ENCODE data around the gene TKT. TPM values are rescaled to one million over a fixed set of nuclear protein-coding genes. Genes with fewer than 3 reads are reported as not detected.

Gene TKT
- total RNA-seq, 1 experiment from 2014 or later: 634 TPM

DNA sequence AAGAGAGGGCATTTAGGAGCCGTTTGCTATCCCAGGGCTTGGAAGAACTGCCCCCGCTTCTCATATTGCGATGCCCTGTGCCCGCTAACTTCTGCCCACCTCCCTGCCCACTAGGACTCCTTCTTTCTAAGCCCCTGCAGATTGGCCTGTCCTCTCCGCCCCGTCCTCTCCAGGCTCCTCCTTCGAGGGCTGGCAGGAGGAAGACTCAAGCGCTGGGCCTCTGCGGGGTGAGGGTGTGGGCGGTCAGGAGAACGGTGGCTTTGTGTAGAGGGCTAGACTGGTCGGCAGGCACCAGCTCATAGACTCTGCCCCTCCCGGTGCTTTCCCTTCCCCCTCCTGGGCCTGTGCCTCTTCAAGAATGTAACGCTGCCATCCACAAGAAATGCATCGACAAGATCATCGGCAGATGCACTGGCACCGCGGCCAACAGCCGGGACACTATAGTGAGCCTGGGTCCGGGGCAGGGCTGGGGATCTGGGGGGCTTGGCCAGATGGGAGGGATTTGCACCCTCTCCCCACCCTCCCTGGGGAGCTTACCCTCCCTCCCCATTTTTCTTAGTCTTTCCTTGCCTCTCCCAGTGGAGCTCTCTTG, 73.0 kb downstream of the TKT start:
- Histone ChIP-seq H3K27me3 (ENCODE audit: insufficient read depth, low read length) (no peaks in the 10 kb centered on the region), H3K9me2 (ENCODE audit: insufficient read depth) (no peaks in the 10 kb centered on the region), H4K20me1 (ENCODE audit: insufficient read depth) (no peaks in the 10 kb centered on the region), H3K4me1 (ENCODE audit: control insufficient read depth in 1 of 2, insufficient read depth in 2 of 2, low read length in 2 of 2) (no peaks in the 10 kb centered on the region), H3K4me3 (replicated peaks in 1 of 2; ENCODE audit: low read depth in 1 of 2, low read length in 2 of 2) (no peak overlapping the region), H3K27ac (ENCODE audit: low read depth, low read length) (no peak overlapping the region), H3K9me3 (ENCODE audit: control insufficient read depth in 1 of 2, insufficient read depth in 1 of 2, low read depth in 1 of 2, low read length in 2 of 2) (no peaks in the 10 kb centered on the region), H3K9ac (ENCODE audit: low read length) (no peak overlapping the region), H3K79me2 (ENCODE audit: insufficient read depth, low read length) (no peaks in the 10 kb centered on the region), H3K36me3 (ENCODE audit: control insufficient read depth in 1 of 2, insufficient read depth in 2 of 2, low read length in 2 of 2) (peaks cover 13 to 21% of the 10 kb centered on the region in 2 experiments; a peak in 3 of 4 replicates), H3K4me2 (ENCODE audit: low read length) (no peak overlapping the region), H2AFZ (ENCODE audit: low read depth, low read length, poor library complexity, severe bottlenecking) (no peak overlapping the region)
- ATAC-seq: no peak
- intact Hi-C loops (cut with micrococcal nuclease): no loop called here
- no TSS peak for BruUV-seq (replicated peaks)
- no peak for DNase-seq (ENCODE audit: low read depth, low spot score)
- no peak for TF ChIP-seq TCF7L2 (IDR thresholded peaks at IDR 0.05; ENCODE audit: borderline replicate concordance, extremely low read depth, insufficient read depth, insufficient read length)
- TF ChIP-seq, protein P1, sequence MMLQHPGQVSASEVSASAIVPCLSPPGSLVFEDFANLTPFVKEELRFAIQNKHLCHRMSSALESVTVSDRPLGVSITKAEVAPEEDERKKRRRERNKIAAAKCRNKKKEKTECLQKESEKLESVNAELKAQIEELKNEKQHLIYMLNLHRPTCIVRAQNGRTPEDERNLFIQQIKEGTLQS (IDR thresholded peaks at IDR 0.05): no peak
- TF ChIP-seq JUND (IDR thresholded peaks at IDR 0.05): no peak
- TF ChIP-seq SIN3A (IDR thresholded peaks at IDR 0.05; ENCODE audit: low read depth): no peak
- RAD21 ChIA-PET (ENCODE audit: low non-redundant PET in 1 of 2, low total read pairs in 2 of 2, uncharacterized antibody in 2 of 2, unreplicated experiment in 2 of 2): no interaction called here
- CTCF ChIA-PET: interaction anchor here (1.0 kb wide), 1 partner anchor 12 kb away, joined by 3 read pairs; no protein-coding TSS in a partner anchor
- POLR2A ChIA-PET: no interaction called here

DNA sequence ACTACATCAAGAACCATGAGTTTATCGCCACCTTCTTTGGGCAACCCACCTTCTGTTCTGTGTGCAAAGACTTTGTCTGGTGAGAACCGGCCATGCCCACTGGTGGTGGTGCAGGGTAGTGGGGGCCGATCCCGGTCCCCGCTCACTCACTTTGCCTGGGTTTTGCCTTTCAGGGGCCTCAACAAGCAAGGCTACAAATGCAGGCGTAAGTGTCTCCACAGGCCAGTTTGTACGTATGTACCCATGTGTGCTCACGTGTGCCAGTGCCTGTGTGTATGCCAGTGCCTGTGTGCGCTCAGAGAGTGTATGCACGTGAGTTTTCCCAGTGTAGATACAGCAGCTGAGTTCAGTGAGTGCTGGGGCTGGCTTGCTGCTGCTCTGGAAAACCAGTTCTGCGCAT, 74.3 kb downstream of the TKT start:
- Histone ChIP-seq H3K79me2 (ENCODE audit: insufficient read depth, low read length) (no peaks in the 10 kb centered on the region), H3K36me3 (ENCODE audit: control insufficient read depth in 1 of 2, insufficient read depth in 2 of 2, low read length in 2 of 2) (peaks cover 13 to 20% of the 10 kb centered on the region in 2 experiments; a peak in 3 of 4 replicates), H3K9me3 (ENCODE audit: control insufficient read depth in 1 of 2, insufficient read depth in 1 of 2, low read depth in 1 of 2, low read length in 2 of 2) (no peaks in the 10 kb centered on the region), H3K4me2 (ENCODE audit: low read length) (no peak overlapping the region), H3K9ac (ENCODE audit: low read length) (no peak overlapping the region), H3K4me1 (ENCODE audit: control insufficient read depth in 1 of 2, insufficient read depth in 2 of 2, low read length in 2 of 2) (no peaks in the 10 kb centered on the region; a peak in 1 of 4 replicates), H2AFZ (ENCODE audit: low read depth, low read length, poor library complexity, severe bottlenecking) (no peak overlapping the region), H3K27ac (ENCODE audit: low read depth, low read length) (no peak overlapping the region), H3K9me2 (ENCODE audit: insufficient read depth) (no peaks in the 10 kb centered on the region), H3K27me3 (ENCODE audit: insufficient read depth, low read length) (no peaks in the 10 kb centered on the region), H4K20me1 (ENCODE audit: insufficient read depth) (no peaks in the 10 kb centered on the region), H3K4me3 (replicated peaks in 1 of 2; ENCODE audit: low read depth in 1 of 2, low read length in 2 of 2) (no peak overlapping the region)
- no TSS peak for BruUV-seq (replicated peaks)
- DNase-seq (ENCODE audit: low read depth, low spot score) (no peak), ATAC-seq (no peak)
- intact Hi-C loops (cut with micrococcal nuclease): no loop called here
- TF ChIP-seq CEBPB (IDR thresholded peaks at IDR 0.05; ENCODE audit: low read depth): no peak
- TF ChIP-seq, protein P2, sequence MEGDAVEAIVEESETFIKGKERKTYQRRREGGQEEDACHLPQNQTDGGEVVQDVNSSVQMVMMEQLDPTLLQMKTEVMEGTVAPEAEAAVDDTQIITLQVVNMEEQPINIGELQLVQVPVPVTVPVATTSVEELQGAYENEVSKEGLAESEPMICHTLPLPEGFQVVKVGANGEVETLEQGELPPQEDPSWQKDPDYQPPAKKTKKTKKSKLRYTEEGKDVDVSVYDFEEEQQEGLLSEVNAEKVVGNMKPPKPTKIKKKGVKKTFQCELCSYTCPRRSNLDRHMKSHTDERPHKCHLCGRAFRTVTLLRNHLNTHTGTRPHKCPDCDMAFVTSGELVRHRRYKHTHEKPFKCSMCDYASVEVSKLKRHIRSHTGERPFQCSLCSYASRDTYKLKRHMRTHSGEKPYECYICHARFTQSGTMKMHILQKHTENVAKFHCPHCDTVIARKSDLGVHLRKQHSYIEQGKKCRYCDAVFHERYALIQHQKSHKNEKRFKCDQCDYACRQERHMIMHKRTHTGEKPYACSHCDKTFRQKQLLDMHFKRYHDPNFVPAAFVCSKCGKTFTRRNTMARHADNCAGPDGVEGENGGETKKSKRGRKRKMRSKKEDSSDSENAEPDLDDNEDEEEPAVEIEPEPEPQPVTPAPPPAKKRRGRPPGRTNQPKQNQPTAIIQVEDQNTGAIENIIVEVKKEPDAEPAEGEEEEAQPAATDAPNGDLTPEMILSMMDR (IDR thresholded peaks at IDR 0.05 in 2 of 3, conservative IDR thresholded peaks at IDR 0.05 in 1 of 3; ENCODE audit: borderline replicate concordance in 1 of 3, insufficient read depth in 1 of 3, low read depth in 2 of 3, low read length in 2 of 3): 0 out of 6 replicates have a peak, but pooled peaks of 1 of the 3 experiments have one; percentile 17
- CTCF ChIA-PET: interaction anchor here (1.0 kb wide), 1 partner anchor 14 kb away, joined by 3 read pairs; no protein-coding TSS in a partner anchor
- RAD21 ChIA-PET (ENCODE audit: low non-redundant PET in 1 of 2, low total read pairs in 2 of 2, uncharacterized antibody in 2 of 2, unreplicated experiment in 2 of 2): no interaction called here
- POLR2A ChIA-PET: no interaction called here

Measured in HCT116 (cell line).